ENCODE data around the gene ADAT3. TPM values are rescaled to one million over a fixed set of nuclear protein-coding genes. Genes with fewer than 3 reads are reported as not detected.

The ADAT3 gene
- total RNA-seq, 1 donor from 2014 or later, result 1.8 TPM

DNA sequence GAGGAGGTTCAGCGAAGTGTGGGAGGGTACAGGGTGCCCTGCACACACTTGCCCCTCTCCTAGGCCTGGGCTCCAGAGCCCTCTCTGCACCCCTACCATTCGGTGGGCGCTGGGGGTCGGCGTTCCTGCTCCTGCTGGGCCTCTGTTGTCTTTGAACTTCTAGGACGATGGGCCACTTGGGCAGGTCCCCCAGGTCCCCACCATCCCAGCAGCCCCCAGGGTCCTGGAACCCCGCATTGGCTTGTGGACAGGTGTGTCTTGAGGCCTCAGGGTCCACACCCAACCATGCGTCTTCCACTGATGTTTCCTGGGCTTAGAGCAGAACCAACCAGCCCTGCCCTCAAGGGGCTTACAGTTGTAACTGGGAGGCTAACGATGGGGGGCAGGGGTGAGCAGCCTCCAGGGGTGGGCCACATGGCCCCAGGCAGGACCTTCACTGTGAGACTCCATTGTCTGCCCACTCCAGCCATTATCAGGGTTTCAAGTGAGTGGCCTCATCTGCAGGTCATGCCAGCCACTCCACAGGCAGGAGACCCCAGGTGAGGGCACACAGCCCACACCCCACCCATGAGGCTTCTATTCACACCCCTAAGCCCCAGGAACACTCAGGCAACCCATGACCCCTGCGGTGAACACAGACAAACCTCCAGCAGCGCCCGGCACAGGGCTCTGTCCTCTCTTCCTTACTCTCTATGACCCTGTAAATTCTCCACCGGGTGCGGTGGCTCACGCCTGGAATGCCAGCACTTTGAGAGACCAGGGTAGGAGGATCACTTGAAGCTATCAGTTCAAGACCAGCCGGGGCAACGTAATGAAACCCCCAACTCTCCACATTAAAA lies 39.8 kb upstream of the ADAT3 start:
- TF ChIP-seq, protein P1, sequence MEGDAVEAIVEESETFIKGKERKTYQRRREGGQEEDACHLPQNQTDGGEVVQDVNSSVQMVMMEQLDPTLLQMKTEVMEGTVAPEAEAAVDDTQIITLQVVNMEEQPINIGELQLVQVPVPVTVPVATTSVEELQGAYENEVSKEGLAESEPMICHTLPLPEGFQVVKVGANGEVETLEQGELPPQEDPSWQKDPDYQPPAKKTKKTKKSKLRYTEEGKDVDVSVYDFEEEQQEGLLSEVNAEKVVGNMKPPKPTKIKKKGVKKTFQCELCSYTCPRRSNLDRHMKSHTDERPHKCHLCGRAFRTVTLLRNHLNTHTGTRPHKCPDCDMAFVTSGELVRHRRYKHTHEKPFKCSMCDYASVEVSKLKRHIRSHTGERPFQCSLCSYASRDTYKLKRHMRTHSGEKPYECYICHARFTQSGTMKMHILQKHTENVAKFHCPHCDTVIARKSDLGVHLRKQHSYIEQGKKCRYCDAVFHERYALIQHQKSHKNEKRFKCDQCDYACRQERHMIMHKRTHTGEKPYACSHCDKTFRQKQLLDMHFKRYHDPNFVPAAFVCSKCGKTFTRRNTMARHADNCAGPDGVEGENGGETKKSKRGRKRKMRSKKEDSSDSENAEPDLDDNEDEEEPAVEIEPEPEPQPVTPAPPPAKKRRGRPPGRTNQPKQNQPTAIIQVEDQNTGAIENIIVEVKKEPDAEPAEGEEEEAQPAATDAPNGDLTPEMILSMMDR (IDR thresholded peaks at IDR 0.05; ENCODE audit: insufficient read depth, low read length, poor library complexity, severe bottlenecking), result no peak
- H3K27me3 ChIP-seq (ENCODE audit: control insufficient read depth, insufficient read depth, low read length), result no peaks in the 10 kb centered on the region
- H3K4me3 ChIP-seq (ENCODE audit: low read depth, low read length), result peak overlapping the region; percentile 83
- no peak for DNase-seq (ENCODE audit: low read depth)
- H3K36me3 ChIP-seq (ENCODE audit: control insufficient read depth, insufficient read depth, low read length), result no peaks in the 10 kb centered on the region

DNA sequence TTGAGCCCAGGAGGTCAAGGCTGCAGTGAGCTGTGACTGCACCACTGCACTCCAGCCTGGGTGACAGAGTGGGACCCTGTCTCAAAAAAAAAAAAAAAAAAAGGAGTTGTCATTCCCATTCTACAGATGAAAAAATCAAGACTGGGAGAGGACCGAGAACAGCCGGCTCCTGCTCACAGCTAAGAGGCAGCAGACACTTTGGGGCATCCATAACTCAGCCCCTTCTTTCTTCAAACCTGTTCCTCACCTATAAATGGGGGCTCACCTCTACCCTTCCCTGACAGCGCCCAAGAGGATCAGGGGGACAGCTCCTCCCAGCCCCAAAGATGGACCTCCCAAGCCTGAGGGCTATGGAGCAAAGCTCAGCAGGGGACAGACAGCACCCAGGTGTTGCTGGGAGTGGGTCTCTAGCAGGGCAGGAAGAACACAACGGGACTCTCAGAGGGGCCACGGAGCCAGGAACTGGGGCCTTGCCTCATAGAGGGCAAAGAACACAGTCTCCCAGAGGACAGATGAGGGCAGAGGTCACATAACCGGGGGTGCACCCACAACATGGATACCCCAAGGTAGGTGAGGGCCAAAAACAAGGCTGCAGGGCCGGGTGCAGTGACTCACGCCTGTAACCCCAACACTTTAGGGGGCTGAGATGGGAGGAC lies 38.4 kb upstream of the ADAT3 start:
- DNase-seq (ENCODE audit: low read depth), result no peak
- Histone ChIP-seq H3K36me3 (ENCODE audit: control insufficient read depth, insufficient read depth, low read length) (no peaks in the 10 kb centered on the region), H3K27me3 (ENCODE audit: control insufficient read depth, insufficient read depth, low read length) (no peaks in the 10 kb centered on the region), H3K4me3 (ENCODE audit: low read depth, low read length) (no peak overlapping the region)
- TF ChIP-seq, protein P1 (IDR thresholded peaks at IDR 0.05; ENCODE audit: insufficient read depth, low read length, poor library complexity, severe bottlenecking), result no peak

DNA sequence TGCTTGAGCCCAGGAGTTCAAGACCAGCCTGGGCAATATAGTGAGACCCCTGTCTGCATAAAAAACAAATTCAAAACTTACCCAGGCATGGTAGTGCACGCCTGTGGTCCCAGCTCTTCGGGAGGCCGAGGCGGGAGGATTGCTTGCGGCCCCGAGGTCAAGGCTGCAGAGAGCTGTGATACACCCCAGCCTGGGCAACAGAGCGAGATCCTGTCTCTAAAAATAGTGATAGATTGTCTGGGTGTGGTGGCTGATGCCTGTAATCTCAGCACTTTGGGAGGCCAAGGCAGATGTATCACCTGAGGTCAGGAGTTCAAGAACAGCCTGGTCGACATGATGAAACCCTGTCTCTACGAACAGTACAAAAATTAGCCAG lies 37.9 kb upstream of the ADAT3 start:
- TF ChIP-seq, protein P1 (IDR thresholded peaks at IDR 0.05; ENCODE audit: insufficient read depth, low read length, poor library complexity, severe bottlenecking), result no peak
- Histone ChIP-seq H3K27me3 (ENCODE audit: control insufficient read depth, insufficient read depth, low read length) (no peaks in the 10 kb centered on the region), H3K36me3 (ENCODE audit: control insufficient read depth, insufficient read depth, low read length) (no peaks in the 10 kb centered on the region), H3K4me3 (ENCODE audit: low read depth, low read length) (no peak overlapping the region)
- no peak for DNase-seq (ENCODE audit: low read depth)

DNA sequence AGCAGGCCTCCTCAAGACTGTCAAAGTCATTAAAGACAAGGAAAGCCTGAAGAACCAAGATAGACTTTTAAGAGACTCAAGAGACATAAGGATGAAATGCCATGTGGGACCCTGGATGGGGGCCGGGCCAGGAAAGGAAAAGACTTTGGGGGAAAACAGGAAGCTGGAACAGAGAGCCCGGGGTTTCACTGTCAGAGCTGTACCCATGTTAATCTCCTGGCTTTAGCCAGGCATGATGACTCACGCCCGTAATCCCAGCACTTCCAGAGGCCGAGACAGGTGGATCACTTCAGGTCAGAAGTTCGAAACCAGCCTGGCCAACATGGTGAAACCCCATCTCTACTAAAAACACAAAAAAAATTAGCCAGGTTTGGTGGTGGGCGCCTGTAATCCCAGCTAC lies 36.2 kb upstream of the ADAT3 start:
- no peaks in the 10 kb centered on the region for H3K27me3 ChIP-seq (ENCODE audit: control insufficient read depth, insufficient read depth, low read length)
- TF ChIP-seq, protein P1 (IDR thresholded peaks at IDR 0.05; ENCODE audit: insufficient read depth, low read length, poor library complexity, severe bottlenecking), result no peak
- no peak overlapping the region for H3K4me3 ChIP-seq (ENCODE audit: low read depth, low read length)
- DNase-seq (ENCODE audit: low read depth), result no peak
- peaks cover 2% of the 10 kb centered on the region for H3K36me3 ChIP-seq (ENCODE audit: control insufficient read depth, insufficient read depth, low read length)

DNA sequence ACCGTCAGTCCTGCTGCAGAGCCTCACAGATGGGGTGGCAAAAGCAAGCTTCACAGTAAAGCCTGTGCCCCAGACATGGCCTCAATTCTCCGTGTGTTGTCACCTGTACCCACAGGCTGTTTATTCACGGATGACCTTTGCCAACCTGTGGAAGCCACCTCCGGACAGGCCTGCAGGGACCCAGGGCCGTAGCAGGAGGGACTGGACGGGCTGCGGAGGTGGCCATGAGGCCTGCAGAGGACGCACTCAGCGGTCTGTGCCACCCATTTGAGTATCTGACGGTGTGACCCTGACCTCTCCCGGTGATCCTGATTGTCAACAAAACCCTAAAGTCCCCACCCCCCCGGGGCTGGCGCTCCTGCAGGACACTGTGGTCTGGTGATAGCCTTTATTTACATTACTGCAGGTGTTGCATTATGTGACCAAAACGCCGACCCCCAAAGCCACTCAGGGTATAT lies 34.0 kb upstream of the ADAT3 start:
- H3K27me3 ChIP-seq (ENCODE audit: control insufficient read depth, insufficient read depth, low read length), result no peaks in the 10 kb centered on the region
- H3K4me3 ChIP-seq (ENCODE audit: low read depth, low read length), result no peak overlapping the region
- TF ChIP-seq, protein P1 (IDR thresholded peaks at IDR 0.05; ENCODE audit: insufficient read depth, low read length, poor library complexity, severe bottlenecking), result no peak
- H3K36me3 ChIP-seq (ENCODE audit: control insufficient read depth, insufficient read depth, low read length), result peaks cover 2% of the 10 kb centered on the region
- DNase-seq (ENCODE audit: low read depth), result no peak

All from kidney epithelial cell (primary cell).